Measurements from ENCODE around the gene NR2C2AP. TPM values are rescaled to one million over a fixed set of nuclear protein-coding genes. Genes with fewer than 3 reads are reported as not detected.
"Not testable (repeated sequence)": the region's sequence is repeated elsewhere in the genome, so short reads cannot be mapped to it uniquely, and the experiment has no call there.

NR2C2AP gene
- total and polyA plus RNA-seq, 2 experiments from 2014 or later: 13.5 to 14.3 TPM

DNA sequence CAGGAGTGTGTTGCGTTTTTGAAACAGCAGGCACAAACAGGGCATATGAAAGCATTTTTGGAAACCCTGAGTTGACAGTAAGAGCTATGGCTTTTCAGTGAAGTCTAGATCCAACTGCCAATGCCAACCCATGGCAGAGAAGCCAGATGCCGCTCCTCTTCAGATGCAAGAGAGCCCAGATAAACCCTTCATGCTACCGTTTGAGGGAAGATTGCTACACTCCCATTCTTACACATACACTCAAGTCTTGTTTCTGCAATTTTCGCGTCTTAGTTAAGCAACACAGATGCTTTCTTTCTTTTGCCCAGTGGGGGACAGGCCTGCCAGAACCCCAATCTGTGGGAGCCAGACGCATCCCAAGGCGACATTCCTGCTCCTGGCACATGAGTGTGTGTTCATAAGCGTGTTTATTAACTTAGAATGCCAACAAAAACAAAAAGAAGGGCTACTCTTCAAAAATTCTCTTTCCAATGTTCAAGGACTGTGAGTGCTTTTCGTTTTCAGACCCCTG lies 21.7 kb downstream of the NR2C2AP start:
- H3K9me2 ChIP-seq (ENCODE audit: insufficient read depth): no peaks in the 10 kb centered on the region
- TF ChIP-seq EZH2phosphoT487 (IDR thresholded peaks at IDR 0.05; ENCODE audit: insufficient read depth, low read depth) (no peak), EZH2 (IDR thresholded peaks at IDR 0.05; ENCODE audit: insufficient read depth, poor library complexity, severe bottlenecking) (no peak)
- WGBS, 2 experiments (ENCODE audit: low coverage in 1 of 2, low lambda C conversion rate in 2 of 2, missing lambda C conversion rate in 2 of 2): 90 to 92% methylated on average over 9 of the region's 9 CpGs
- H3K27ac ChIP-seq: no peak overlapping the region
- H3K4me1 ChIP-seq (ENCODE audit: insufficient read depth): no peaks in the 10 kb centered on the region
- peaks cover 6% of the 10 kb centered on the region; the same call in 1 of the 2 replicates for H3K36me3 ChIP-seq (ENCODE audit: low read depth)
- in situ Hi-C loops (cut with MboI): no loop called here
- DNase-seq: no peak
- no peaks in the 10 kb centered on the region for H4K20me1 ChIP-seq (ENCODE audit: insufficient read depth)
- H3K4me3 ChIP-seq: no peak overlapping the region
- H3K79me2 ChIP-seq (ENCODE audit: insufficient read depth): 0 out of 2 replicates have a peak, but pooled peaks cover 9% of the 10 kb centered on the region
- H3F3A ChIP-seq (ENCODE audit: insufficient read depth): no peaks in the 10 kb centered on the region
- H3K9me3 ChIP-seq (ENCODE audit: low read depth): no peaks in the 10 kb centered on the region
- no peak overlapping the region for H3K4me2 ChIP-seq (ENCODE audit: unreplicated experiment)
- no peak overlapping the region for H2AFZ ChIP-seq
- H3K9ac ChIP-seq: no peak overlapping the region
- no peaks in the 10 kb centered on the region for H3K27me3 ChIP-seq (replicated peaks; ENCODE audit: insufficient read depth)

DNA sequence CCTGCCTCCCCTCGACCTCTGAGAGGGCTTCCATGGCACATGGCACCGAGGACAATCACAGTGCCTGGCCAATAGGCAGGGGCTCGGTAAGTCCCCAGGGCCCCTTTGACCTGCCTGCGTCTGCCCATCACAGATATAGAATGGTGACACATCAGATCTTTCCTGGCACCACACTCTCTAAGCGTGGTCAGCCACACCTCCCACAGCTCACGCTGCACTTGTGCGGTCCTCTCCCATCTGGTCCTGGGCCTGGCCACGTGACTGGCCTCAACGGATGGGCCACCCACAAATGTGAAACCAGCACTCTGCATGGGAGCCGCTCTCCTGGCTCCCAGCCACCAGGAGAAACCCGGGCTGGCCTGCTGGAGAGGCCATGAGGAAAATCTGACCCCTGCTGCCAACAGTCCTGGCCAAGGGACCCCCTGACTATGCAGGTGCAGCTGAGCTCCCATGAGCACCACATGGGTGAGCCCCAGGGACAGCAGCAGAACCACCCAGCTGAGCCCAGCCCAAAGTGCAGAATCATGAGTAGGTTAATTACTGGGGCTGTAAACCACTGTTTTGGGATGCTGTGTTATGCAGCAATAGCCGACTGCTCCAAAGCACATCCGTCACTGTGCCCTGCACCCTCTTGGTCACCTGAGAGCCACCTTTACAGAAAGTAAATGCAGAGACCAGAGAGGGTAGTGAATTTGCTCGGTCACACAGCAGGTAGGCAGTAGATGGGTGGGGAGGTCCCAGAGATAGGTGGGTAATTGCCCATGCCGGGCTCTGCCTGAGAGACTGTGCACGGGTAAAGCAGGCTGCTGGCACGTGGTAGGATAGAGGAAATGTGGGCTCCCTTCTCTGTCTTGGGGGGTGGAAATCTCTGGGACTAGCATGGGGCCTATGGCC lies 23.4 kb downstream of the NR2C2AP start:
- Histone ChIP-seq H3K4me3 (no peak overlapping the region), H4K20me1 (ENCODE audit: insufficient read depth) (no peaks in the 10 kb centered on the region), H3K36me3 (ENCODE audit: low read depth) (peaks cover 4% of the 10 kb centered on the region; the same call in 1 of the 2 replicates), H3K9me3 (ENCODE audit: low read depth) (no peaks in the 10 kb centered on the region), H3F3A (ENCODE audit: insufficient read depth) (no peaks in the 10 kb centered on the region), H3K4me2 (ENCODE audit: unreplicated experiment) (no peak overlapping the region), H3K27me3 (replicated peaks; ENCODE audit: insufficient read depth) (no peaks in the 10 kb centered on the region), H3K9ac (no peak overlapping the region), H3K79me2 (ENCODE audit: insufficient read depth) (no peaks in the 10 kb centered on the region), H3K9me2 (ENCODE audit: insufficient read depth) (no peaks in the 10 kb centered on the region), H2AFZ (no peak overlapping the region), H3K4me1 (ENCODE audit: insufficient read depth) (no peaks in the 10 kb centered on the region), H3K27ac (no peak overlapping the region)
- in situ Hi-C loops (cut with MboI): no loop called here
- no peak for DNase-seq
- no peak for TF ChIP-seq EZH2phosphoT487 (IDR thresholded peaks at IDR 0.05; ENCODE audit: insufficient read depth, low read depth)
- 86 to 87% methylated on average over 17 of the region's 17 CpGs for WGBS, 2 experiments (ENCODE audit: low coverage in 1 of 2, low lambda C conversion rate in 2 of 2, missing lambda C conversion rate in 2 of 2)

DNA sequence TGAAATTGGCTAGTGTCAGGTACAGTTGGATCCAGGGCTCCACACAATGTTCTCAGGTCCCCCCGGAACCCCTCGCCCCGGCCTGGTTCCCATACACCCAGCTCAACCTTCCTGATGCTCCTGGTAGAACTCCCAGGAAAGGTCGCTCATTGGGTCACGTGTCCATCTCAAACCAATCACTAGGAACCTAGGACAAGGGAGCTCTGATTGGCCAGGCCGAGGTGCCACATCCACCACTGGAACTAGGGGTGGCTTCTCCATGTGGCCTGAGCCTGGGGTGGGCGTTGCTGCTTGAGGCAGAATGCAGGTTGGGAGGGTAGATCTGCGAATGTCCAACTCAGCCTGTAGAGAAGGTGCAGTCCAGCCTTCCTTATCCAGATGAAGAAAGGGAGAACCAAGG lies 26.3 kb downstream of the NR2C2AP start:
- Histone ChIP-seq H3K79me2 (ENCODE audit: insufficient read depth) (no peaks in the 10 kb centered on the region), H3K4me1 (ENCODE audit: insufficient read depth) (no peaks in the 10 kb centered on the region), H3K9me2 (ENCODE audit: insufficient read depth) (no peaks in the 10 kb centered on the region), H2AFZ (no peak overlapping the region), H3K36me3 (ENCODE audit: low read depth) (peaks cover 4% of the 10 kb centered on the region; the same call in 1 of the 2 replicates), H3K27me3 (replicated peaks; ENCODE audit: insufficient read depth) (no peaks in the 10 kb centered on the region), H3K27ac (no peak overlapping the region), H3K4me3 (no peak overlapping the region), H3K9me3 (ENCODE audit: low read depth) (no peaks in the 10 kb centered on the region), H3K4me2 (ENCODE audit: unreplicated experiment) (no peak overlapping the region), H3F3A (ENCODE audit: insufficient read depth) (no peaks in the 10 kb centered on the region), H4K20me1 (ENCODE audit: insufficient read depth) (no peaks in the 10 kb centered on the region), H3K9ac (no peak overlapping the region)
- in situ Hi-C loops (cut with MboI): no loop called here
- peak; percentile 20 for DNase-seq
- no peak for TF ChIP-seq EZH2 (IDR thresholded peaks at IDR 0.05; ENCODE audit: insufficient read depth, poor library complexity, severe bottlenecking)
- 71 to 74% methylated on average over 8 of the region's 8 CpGs for WGBS, 2 experiments (ENCODE audit: low coverage in 1 of 2, low lambda C conversion rate in 2 of 2, missing lambda C conversion rate in 2 of 2)

DNA sequence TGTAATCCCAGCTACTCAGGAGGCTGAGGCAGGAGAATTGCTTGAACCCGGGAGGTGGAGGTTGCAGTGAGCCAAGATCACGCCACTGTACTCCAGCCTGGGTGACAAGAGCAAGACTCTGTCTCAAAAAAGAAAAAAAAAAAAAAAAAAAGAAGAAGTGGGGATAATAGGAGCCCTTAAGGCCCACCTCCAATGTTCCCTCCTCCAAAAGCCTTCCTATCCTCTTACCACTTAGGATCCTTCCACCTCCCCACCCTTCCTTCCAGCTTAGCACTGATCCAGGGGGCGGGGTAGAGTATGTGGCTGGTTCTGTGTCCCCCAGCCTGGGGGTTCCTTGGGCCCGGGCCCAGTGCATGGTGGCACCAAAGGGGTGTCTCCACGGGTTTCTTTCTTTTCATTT lies 30.0 kb downstream of the NR2C2AP start:
- H3K27ac ChIP-seq; H3K4me3 ChIP-seq; H3K9ac ChIP-seq; H3K36me3 ChIP-seq (ENCODE audit: low read depth); H3K79me2 ChIP-seq (ENCODE audit: insufficient read depth); DNase-seq; in situ Hi-C loops (cut with MboI); H3K9me2 ChIP-seq (ENCODE audit: insufficient read depth); H2AFZ ChIP-seq; H4K20me1 ChIP-seq (ENCODE audit: insufficient read depth); H3K9me3 ChIP-seq (ENCODE audit: low read depth); H3K27me3 ChIP-seq (replicated peaks; ENCODE audit: insufficient read depth); H3F3A ChIP-seq (ENCODE audit: insufficient read depth); H3K4me2 ChIP-seq (ENCODE audit: unreplicated experiment); H3K4me1 ChIP-seq (ENCODE audit: insufficient read depth): not testable (repeated sequence)
- 75 to 78% methylated on average over 5 of the region's 5 CpGs for WGBS, 2 experiments (ENCODE audit: low coverage in 1 of 2, low lambda C conversion rate in 2 of 2, missing lambda C conversion rate in 2 of 2)

Data from GM23248 (cell line).